Measurements from ENCODE around the gene SNX30. TPM values are rescaled to one million over a fixed set of nuclear protein-coding genes. Genes with fewer than 3 reads are reported as not detected.

Gene SNX30
- total RNA-seq, 4 donors from 2014 or later, result 5.5 to 9.4 (median 7.4) TPM

GRCh38 chr9:112905084-112905483 is 154.5 kb downstream of the SNX30 start:
- no peaks in the 10 kb centered on the region for H3K36me3 ChIP-seq
- no peak for TF ChIP-seq CTCF (IDR thresholded peaks at IDR 0.05)
- no peak for TF ChIP-seq POLR2A (IDR thresholded peaks at IDR 0.05)
- no peaks in the 10 kb centered on the region for H3K4me1 ChIP-seq
- no peak overlapping the region for H3K4me3 ChIP-seq (replicated peaks in 1 of 3)
- H3K27me3 ChIP-seq, result no peaks in the 10 kb centered on the region
- no peak overlapping the region for H3K27ac ChIP-seq
- no peak for DNase-seq
- intact Hi-C loops (cut with DNase I), result loop anchor here (5.0 kb wide), 1 partner anchor 63 kb away; no protein-coding TSS in a partner anchor
- no peaks in the 10 kb centered on the region for H3K9me3 ChIP-seq
- WGBS, 2 donors, result 57% methylated on average over 4 of the region's 4 CpGs

- H3K27me3 ChIP-seq, result no peaks in the 10 kb centered on the region
- DNase-seq, result no peak
- no peaks in the 10 kb centered on the region for H3K9me3 ChIP-seq
- intact Hi-C loops (cut with DNase I), result no loop called here
- no peak overlapping the region for H3K4me3 ChIP-seq (replicated peaks in 1 of 3)
- 86 to 92% methylated on average over 2 of the region's 2 CpGs for WGBS, 2 donors
- no peaks in the 10 kb centered on the region for H3K36me3 ChIP-seq
- no peak overlapping the region for H3K27ac ChIP-seq
- peaks cover 0 to 7% of the 10 kb centered on the region in 2 donors for H3K4me1 ChIP-seq
- no peak for TF ChIP-seq CTCF (IDR thresholded peaks at IDR 0.05)
- TF ChIP-seq POLR2A (IDR thresholded peaks at IDR 0.05), result no peak
Measured at GRCh38 chr9:112911736-112912135, 161.2 kb downstream of the SNX30 start.

GRCh38 chr9:112912636-112913035 is 162.1 kb downstream of the SNX30 start:
- H3K27ac ChIP-seq, result no peak overlapping the region
- no peak overlapping the region for H3K4me3 ChIP-seq (replicated peaks in 1 of 3)
- 69 to 81% methylated on average over 3 of the region's 3 CpGs for WGBS, 2 donors
- H3K4me1 ChIP-seq, result peaks cover 0 to 7% of the 10 kb centered on the region in 2 donors
- intact Hi-C loops (cut with DNase I), result no loop called here
- TF ChIP-seq CTCF (IDR thresholded peaks at IDR 0.05) (no peak), POLR2A (IDR thresholded peaks at IDR 0.05) (no peak)
- H3K36me3 ChIP-seq, result no peaks in the 10 kb centered on the region
- H3K27me3 ChIP-seq, result no peaks in the 10 kb centered on the region
- no peaks in the 10 kb centered on the region for H3K9me3 ChIP-seq
- DNase-seq, result no peak

GRCh38 chr9:112913326-112913725 is 162.8 kb downstream of the SNX30 start:
- Histone ChIP-seq H3K27me3 (no peaks in the 10 kb centered on the region), H3K9me3 (no peaks in the 10 kb centered on the region), H3K4me1 (peaks cover 0 to 7% of the 10 kb centered on the region in 2 donors), H3K4me3 (replicated peaks in 1 of 3) (no peak overlapping the region), H3K36me3 (no peaks in the 10 kb centered on the region), H3K27ac (no peak overlapping the region)
- intact Hi-C loops (cut with DNase I), result no loop called here
- TF ChIP-seq POLR2A (IDR thresholded peaks at IDR 0.05), result no peak
- TF ChIP-seq CTCF (IDR thresholded peaks at IDR 0.05), result no peak
- 90 to 98% methylated on average over 4 of the region's 4 CpGs for WGBS, 2 donors
- no peak for DNase-seq

GRCh38 chr9:112914524-112914923 is 164.0 kb downstream of the SNX30 start:
- Histone ChIP-seq H3K9me3 (no peaks in the 10 kb centered on the region), H3K4me3 (replicated peaks in 1 of 3) (no peak overlapping the region), H3K27me3 (no peaks in the 10 kb centered on the region), H3K27ac (no peak overlapping the region), H3K4me1 (peaks cover 0 to 7% of the 10 kb centered on the region in 2 donors), H3K36me3 (no peaks in the 10 kb centered on the region)
- WGBS, 2 donors, result 34 to 49% methylated on average over 2 of the region's 2 CpGs
- intact Hi-C loops (cut with DNase I), result no loop called here
- DNase-seq, result no peak
- TF ChIP-seq CTCF (IDR thresholded peaks at IDR 0.05), result no peak
- no peak for TF ChIP-seq POLR2A (IDR thresholded peaks at IDR 0.05)
